ENCODE results near the gene PLA2G6. TPM values are rescaled to one million over a fixed set of nuclear protein-coding genes. Genes with fewer than 3 reads are reported as not detected.

Gene PLA2G6
- total RNA-seq, 1 experiment from 2014 or later, result 6.0 TPM

DNA sequence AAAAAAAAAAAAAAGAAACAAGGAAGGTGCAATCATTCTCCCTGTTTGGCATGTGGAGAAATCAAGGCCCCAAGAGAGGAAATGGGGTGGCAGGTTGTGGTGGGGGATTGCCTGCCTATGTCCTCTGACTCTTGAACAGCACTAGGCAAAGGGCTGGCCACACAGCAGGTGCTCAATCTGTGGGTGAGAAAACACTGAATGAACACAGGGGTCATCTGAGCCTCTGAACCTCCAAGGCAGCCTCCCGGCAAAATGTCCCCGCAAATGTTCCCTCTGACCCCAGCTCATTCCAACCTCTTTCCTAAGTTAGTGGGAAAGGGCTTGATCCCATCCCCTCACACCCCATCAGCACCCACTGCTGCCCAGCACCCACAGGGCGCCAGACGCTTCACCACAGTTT is 4.6 kb downstream of the PLA2G6 start:
- Histone ChIP-seq H3K4me1 (ENCODE audit: insufficient read depth, low read length) (peaks cover 51% of the 10 kb centered on the region), H3K27ac (ENCODE audit: low read length) (peak overlapping the region; percentile 97; the same call in 1 of the 2 replicates), H3K4me3 (ENCODE audit: low read length) (no peak overlapping the region), H3K79me2 (ENCODE audit: low read length) (no peaks in the 10 kb centered on the region), H4K20me1 (ENCODE audit: low read length) (no peaks in the 10 kb centered on the region), H3F3A (ENCODE audit: low read length, unreplicated experiment) (peaks cover 7% of the 10 kb centered on the region), H3K4me2 (ENCODE audit: low read length) (no peak overlapping the region; the same call in 1 of the 2 replicates), H3K36me3 (ENCODE audit: low read depth, low read length) (no peaks in the 10 kb centered on the region), H3K27me3 (ENCODE audit: low read length) (no peaks in the 10 kb centered on the region), H3K9ac (ENCODE audit: low read length) (no peak overlapping the region), H3K9me2 (replicated peaks; ENCODE audit: low read length) (no peaks in the 10 kb centered on the region), H2AFZ (ENCODE audit: low read length) (no peak overlapping the region), H3K9me3 (ENCODE audit: low read length) (no peaks in the 10 kb centered on the region)
- DNase-seq, result no peak
- ChIA-PET CTCF (interaction anchor here (0.6 kb wide), 1 partner anchor 60 kb away, joined by 3 read pairs; no protein-coding TSS in a partner anchor), POLR2A (ENCODE audit: unreplicated experiment) (no interaction called here)
- intact Hi-C loops (cut with micrococcal nuclease), result no loop called here
- no TSS peak for BruUV-seq (replicated peaks)
- TF ChIP-seq EZH2phosphoT487 (IDR thresholded peaks at IDR 0.05; ENCODE audit: borderline replicate concordance, low read length) (no peak), EZH2 (IDR thresholded peaks at IDR 0.05; ENCODE audit: low read length, unreplicated experiment) (no peak)
- TF ChIP-seq, protein P1, sequence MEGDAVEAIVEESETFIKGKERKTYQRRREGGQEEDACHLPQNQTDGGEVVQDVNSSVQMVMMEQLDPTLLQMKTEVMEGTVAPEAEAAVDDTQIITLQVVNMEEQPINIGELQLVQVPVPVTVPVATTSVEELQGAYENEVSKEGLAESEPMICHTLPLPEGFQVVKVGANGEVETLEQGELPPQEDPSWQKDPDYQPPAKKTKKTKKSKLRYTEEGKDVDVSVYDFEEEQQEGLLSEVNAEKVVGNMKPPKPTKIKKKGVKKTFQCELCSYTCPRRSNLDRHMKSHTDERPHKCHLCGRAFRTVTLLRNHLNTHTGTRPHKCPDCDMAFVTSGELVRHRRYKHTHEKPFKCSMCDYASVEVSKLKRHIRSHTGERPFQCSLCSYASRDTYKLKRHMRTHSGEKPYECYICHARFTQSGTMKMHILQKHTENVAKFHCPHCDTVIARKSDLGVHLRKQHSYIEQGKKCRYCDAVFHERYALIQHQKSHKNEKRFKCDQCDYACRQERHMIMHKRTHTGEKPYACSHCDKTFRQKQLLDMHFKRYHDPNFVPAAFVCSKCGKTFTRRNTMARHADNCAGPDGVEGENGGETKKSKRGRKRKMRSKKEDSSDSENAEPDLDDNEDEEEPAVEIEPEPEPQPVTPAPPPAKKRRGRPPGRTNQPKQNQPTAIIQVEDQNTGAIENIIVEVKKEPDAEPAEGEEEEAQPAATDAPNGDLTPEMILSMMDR (conservative IDR thresholded peaks at IDR 0.05; ENCODE audit: low read depth, low read length), result no peak
- no peak for ATAC-seq

DNA sequence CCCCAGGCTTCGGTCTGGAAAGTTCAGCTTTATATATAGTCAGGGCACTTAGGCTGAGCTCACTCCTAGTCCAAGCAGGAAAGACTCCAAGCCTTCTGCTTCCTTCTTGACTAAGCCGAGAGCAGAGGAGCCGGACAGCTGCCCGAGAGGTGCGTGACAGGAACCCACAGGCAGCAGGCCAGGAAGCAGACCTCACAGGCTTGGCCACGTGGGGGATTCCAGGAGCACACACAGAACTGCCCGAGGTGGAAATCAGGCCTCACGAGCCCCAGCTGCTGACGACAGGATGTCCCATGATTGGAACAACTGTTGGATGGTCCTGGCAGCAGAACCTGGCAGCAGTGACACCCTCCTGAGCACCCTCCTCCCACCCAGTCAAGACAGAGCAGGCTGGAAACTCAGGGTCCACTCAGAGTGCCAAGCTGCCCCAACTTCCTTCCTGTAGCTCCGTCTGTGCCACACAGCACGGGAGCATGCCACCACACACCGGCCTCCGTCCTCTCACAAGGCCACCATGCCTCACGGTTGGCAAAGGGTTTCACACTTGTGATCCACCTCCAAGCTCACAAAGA is 5.4 kb downstream of the PLA2G6 start:
- DNase-seq (no peak), ATAC-seq (no peak)
- POLR2A ChIA-PET (ENCODE audit: unreplicated experiment), result no interaction called here
- H4K20me1 ChIP-seq (ENCODE audit: low read length), result no peaks in the 10 kb centered on the region
- H3K27ac ChIP-seq (ENCODE audit: low read length), result no peak overlapping the region
- no peak overlapping the region for H3K9ac ChIP-seq (ENCODE audit: low read length)
- no TSS peak for BruUV-seq (replicated peaks)
- H3K27me3 ChIP-seq (ENCODE audit: low read length), result no peaks in the 10 kb centered on the region
- peaks cover 47% of the 10 kb centered on the region for H3K4me1 ChIP-seq (ENCODE audit: insufficient read depth, low read length)
- no peaks in the 10 kb centered on the region for H3K36me3 ChIP-seq (ENCODE audit: low read depth, low read length)
- no peak overlapping the region for H3K4me2 ChIP-seq (ENCODE audit: low read length)
- CTCF ChIA-PET, result no interaction called here
- H3F3A ChIP-seq (ENCODE audit: low read length, unreplicated experiment), result peaks cover 7% of the 10 kb centered on the region
- intact Hi-C loops (cut with micrococcal nuclease), result no loop called here
- H3K4me3 ChIP-seq (ENCODE audit: low read length), result no peak overlapping the region
- no peaks in the 10 kb centered on the region for H3K9me3 ChIP-seq (ENCODE audit: low read length)
- no peaks in the 10 kb centered on the region for H3K9me2 ChIP-seq (replicated peaks; ENCODE audit: low read length)
- H3K79me2 ChIP-seq (ENCODE audit: low read length), result no peaks in the 10 kb centered on the region
- TF ChIP-seq EZH2phosphoT487 (IDR thresholded peaks at IDR 0.05; ENCODE audit: borderline replicate concordance, low read length) (no peak), EZH2 (IDR thresholded peaks at IDR 0.05; ENCODE audit: low read length, unreplicated experiment) (no peak)
- TF ChIP-seq, protein P1 (conservative IDR thresholded peaks at IDR 0.05; ENCODE audit: low read depth, low read length), result no peak
- no peak overlapping the region for H2AFZ ChIP-seq (ENCODE audit: low read length)

DNA sequence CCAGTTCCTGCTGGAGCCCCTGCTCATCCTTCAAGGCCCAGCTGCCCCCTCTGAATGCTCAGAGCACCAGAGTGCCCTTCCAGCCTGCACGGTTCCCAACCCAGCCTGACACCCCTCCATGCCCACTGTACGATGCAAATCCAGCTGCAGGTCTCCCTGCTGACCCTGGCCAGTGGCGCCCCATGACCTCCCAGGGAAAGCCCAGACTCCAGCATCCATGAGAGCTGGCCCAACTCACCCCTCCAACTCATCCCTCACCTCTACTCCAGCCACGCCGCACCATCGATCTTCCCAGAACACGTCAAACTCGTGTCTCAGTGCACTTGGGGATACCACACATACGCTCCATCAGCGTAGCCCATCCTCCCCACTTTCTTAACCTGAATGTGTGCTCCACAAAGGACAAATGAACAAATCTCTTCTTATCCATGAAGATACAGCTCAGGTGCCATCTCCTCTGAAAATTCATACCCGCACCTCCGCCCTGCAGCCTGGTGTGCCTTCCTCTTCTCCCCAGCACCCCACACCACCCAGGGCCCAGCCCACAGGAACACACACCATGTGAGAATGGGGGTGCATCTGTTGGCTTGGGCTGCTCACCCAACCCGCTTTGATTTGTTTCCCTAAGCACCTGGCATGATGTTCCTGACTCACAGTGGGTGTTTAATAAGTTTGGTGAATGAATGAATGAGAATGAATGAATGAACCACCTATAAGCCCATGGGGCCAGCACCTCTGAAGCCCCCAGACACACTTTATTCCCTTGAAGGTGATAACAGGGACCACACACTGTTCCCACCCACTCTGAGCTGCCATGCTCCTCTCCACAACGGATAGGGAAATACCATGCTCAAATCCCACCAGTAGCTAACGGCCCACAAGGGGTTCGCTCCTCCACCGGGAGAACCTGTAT is 6.2 kb downstream of the PLA2G6 start:
- ChIA-PET CTCF (no interaction called here), POLR2A (ENCODE audit: unreplicated experiment) (no interaction called here)
- Histone ChIP-seq H3K4me1 (ENCODE audit: insufficient read depth, low read length) (peaks cover 39% of the 10 kb centered on the region), H3F3A (ENCODE audit: low read length, unreplicated experiment) (peaks cover 3% of the 10 kb centered on the region), H3K4me2 (ENCODE audit: low read length) (no peak overlapping the region), H2AFZ (ENCODE audit: low read length) (no peak overlapping the region), H3K36me3 (ENCODE audit: low read depth, low read length) (no peaks in the 10 kb centered on the region), H3K9me2 (replicated peaks; ENCODE audit: low read length) (no peaks in the 10 kb centered on the region), H3K9me3 (ENCODE audit: low read length) (no peaks in the 10 kb centered on the region), H4K20me1 (ENCODE audit: low read length) (no peaks in the 10 kb centered on the region), H3K27me3 (ENCODE audit: low read length) (no peaks in the 10 kb centered on the region), H3K27ac (ENCODE audit: low read length) (no peak overlapping the region), H3K9ac (ENCODE audit: low read length) (no peak overlapping the region), H3K4me3 (ENCODE audit: low read length) (no peak overlapping the region), H3K79me2 (ENCODE audit: low read length) (no peaks in the 10 kb centered on the region)
- TF ChIP-seq EZH2phosphoT487 (IDR thresholded peaks at IDR 0.05; ENCODE audit: borderline replicate concordance, low read length), result no peak
- TF ChIP-seq, protein P1 (conservative IDR thresholded peaks at IDR 0.05; ENCODE audit: low read depth, low read length), result no peak
- no peak for TF ChIP-seq EZH2 (IDR thresholded peaks at IDR 0.05; ENCODE audit: low read length, unreplicated experiment)
- BruUV-seq (replicated peaks), result no TSS peak
- ATAC-seq (no peak), DNase-seq (no peak)
- intact Hi-C loops (cut with micrococcal nuclease), result no loop called here

All from PC-3 (cell line).